ENCODE results near the gene IRX4.

Gene IRX4

GRCh38 chr5:1930501-1930879 is 47.8 kb upstream of the IRX4 start:
- no peak for TF ChIP-seq TEAD4 (IDR thresholded peaks at IDR 0.05)
- TF ChIP-seq CEBPB (IDR thresholded peaks at IDR 0.05) = no peak
- TF ChIP-seq MAX (IDR thresholded peaks at IDR 0.05) = no peak
- no peak for TF ChIP-seq EGR1 (IDR thresholded peaks at IDR 0.05)
- no peak for TF ChIP-seq RAD21 (IDR thresholded peaks at IDR 0.05; ENCODE audit: low read depth)
- TF ChIP-seq USF1 (IDR thresholded peaks at IDR 0.05) = no peak
- TF ChIP-seq CREB1 (IDR thresholded peaks at IDR 0.05; ENCODE audit: low read depth) = no peak
- no peak for TF ChIP-seq ZBTB7A (IDR thresholded peaks at IDR 0.05; ENCODE audit: low read depth)
- TF ChIP-seq TCF12 (IDR thresholded peaks at IDR 0.05; ENCODE audit: low read depth) = no peak
- no peak for TF ChIP-seq NFIC (IDR thresholded peaks at IDR 0.05)
- TF ChIP-seq TAF1 (IDR thresholded peaks at IDR 0.05; ENCODE audit: low read depth) = no peak
- no peak for TF ChIP-seq YY1 (IDR thresholded peaks at IDR 0.05; ENCODE audit: low read depth)
- no peak for TF ChIP-seq EP300 (IDR thresholded peaks at IDR 0.05; ENCODE audit: borderline replicate concordance)
- TF ChIP-seq REST (IDR thresholded peaks at IDR 0.05; ENCODE audit: low read depth) = no peak
- TF ChIP-seq FOXM1 (IDR thresholded peaks at IDR 0.05; ENCODE audit: borderline replicate concordance, low read depth) = no peak

- TF ChIP-seq TAF1 (IDR thresholded peaks at IDR 0.05; ENCODE audit: low read depth) (no peak), CEBPB (IDR thresholded peaks at IDR 0.05) (no peak), FOXM1 (IDR thresholded peaks at IDR 0.05; ENCODE audit: borderline replicate concordance, low read depth) (no peak), ZBTB7A (IDR thresholded peaks at IDR 0.05; ENCODE audit: low read depth) (no peak), TEAD4 (IDR thresholded peaks at IDR 0.05) (no peak), EP300 (IDR thresholded peaks at IDR 0.05; ENCODE audit: borderline replicate concordance) (no peak), CREB1 (IDR thresholded peaks at IDR 0.05; ENCODE audit: low read depth) (no peak), RAD21 (IDR thresholded peaks at IDR 0.05; ENCODE audit: low read depth) (no peak), TCF12 (IDR thresholded peaks at IDR 0.05; ENCODE audit: low read depth) (no peak), MAX (IDR thresholded peaks at IDR 0.05) (no peak), NFIC (IDR thresholded peaks at IDR 0.05) (no peak), USF1 (IDR thresholded peaks at IDR 0.05) (no peak), YY1 (IDR thresholded peaks at IDR 0.05; ENCODE audit: low read depth) (no peak), REST (IDR thresholded peaks at IDR 0.05; ENCODE audit: low read depth) (no peak), EGR1 (IDR thresholded peaks at IDR 0.05) (no peak)
These were observed 46.6 kb upstream of the IRX4 start for GRCh38 chr5:1929108-1929991.

GRCh38 chr5:1926471-1927341 is 44.0 kb upstream of the IRX4 start:
- TF ChIP-seq FOXM1 (IDR thresholded peaks at IDR 0.05; ENCODE audit: borderline replicate concordance, low read depth) (no peak), CREB1 (IDR thresholded peaks at IDR 0.05; ENCODE audit: low read depth) (no peak), MAX (IDR thresholded peaks at IDR 0.05) (no peak), YY1 (IDR thresholded peaks at IDR 0.05; ENCODE audit: low read depth) (no peak)

GRCh38 chr5:1926071-1926440 is 43.3 kb upstream of the IRX4 start:
- no peak for TF ChIP-seq TAF1 (IDR thresholded peaks at IDR 0.05; ENCODE audit: low read depth)
- TF ChIP-seq TEAD4 (IDR thresholded peaks at IDR 0.05) = no peak
- no peak for TF ChIP-seq NFIC (IDR thresholded peaks at IDR 0.05)
- no peak for TF ChIP-seq REST (IDR thresholded peaks at IDR 0.05; ENCODE audit: low read depth)
- no peak for TF ChIP-seq EGR1 (IDR thresholded peaks at IDR 0.05)
- TF ChIP-seq USF1 (IDR thresholded peaks at IDR 0.05) = no peak
- no peak for TF ChIP-seq FOXM1 (IDR thresholded peaks at IDR 0.05; ENCODE audit: borderline replicate concordance, low read depth)
- TF ChIP-seq TCF12 (IDR thresholded peaks at IDR 0.05; ENCODE audit: low read depth) = no peak
- no peak for TF ChIP-seq MAX (IDR thresholded peaks at IDR 0.05)
